ENCODE measurements around the gene ZNF862. TPM values are rescaled to one million over a fixed set of nuclear protein-coding genes. Genes with fewer than 3 reads are reported as not detected.

The ZNF862 gene
- total and polyA plus RNA-seq, 2 of the 13 experiments (the other 11 are each of a cell fraction or from before 2014, with no cell fraction given): 0.89 to 2.0 TPM

GRCh38 chr7:149816267-149816751 lies 21.9 kb upstream of the ZNF862 start:
- H3K27me3 ChIP-seq (ENCODE audit: control insufficient read depth in 1 of 2, insufficient read depth in 2 of 2, low read length in 2 of 2): peaks cover 3% of the 10 kb centered on the region in 2 experiments; a peak in 2 of 5 replicates
- no peak overlapping the region for H3K27ac ChIP-seq (ENCODE audit: extremely low read length, insufficient read depth, low read length)
- peaks cover 22% of the 10 kb centered on the region for H3K4me1 ChIP-seq (ENCODE audit: insufficient read depth, low read length)
- no peaks in the 10 kb centered on the region for H3K79me2 ChIP-seq (ENCODE audit: insufficient read depth, low read length)
- no peak for FAIRE-seq
- no peak for ATAC-seq
- in situ Hi-C loops (cut with HindIII; ENCODE audit: extremely low pct_ligation_motif_present, low pct_unique_long_range_greater_than_20kb) (no loop called here), intact Hi-C loops (cut with micrococcal nuclease; ENCODE audit: unreplicated experiment) (no loop called here)
- POLR2A ChIA-PET: no interaction called here
- H3K9ac ChIP-seq (ENCODE audit: insufficient read depth, low read depth, low read length): no peak overlapping the region
- DNase-seq (ENCODE audit: low spot score): no peak
- no TSS peak for BruUV-seq (replicated peaks)
- no peak overlapping the region for H3K4me3 ChIP-seq (replicated peaks in 1 of 3; ENCODE audit: insufficient read depth in 1 of 3, low read depth in 2 of 3, low read length in 3 of 3)
- no peaks in the 10 kb centered on the region for H3K36me3 ChIP-seq (replicated peaks in 1 of 2; ENCODE audit: control insufficient read depth in 1 of 2, insufficient read depth in 2 of 2, low read length in 2 of 2)
- CTCF ChIA-PET (ENCODE audit: low intra/inter-chr PET ratio, low total read pairs): no interaction called here
- no peak overlapping the region for H2AFZ ChIP-seq (ENCODE audit: low read length)
- no peaks in the 10 kb centered on the region for H3K9me3 ChIP-seq (ENCODE audit: low read length)
- H3K4me2 ChIP-seq (ENCODE audit: low read depth, low read length): no peak overlapping the region
- 49% methylated on average over 4 of the region's 21 CpGs for WGBS (ENCODE audit: low lambda C conversion rate)
- TF ChIP-seq STAG1 (CRISPR knock-in tag; IDR thresholded peaks at IDR 0.05) (no peak), ZNF33A (CRISPR knock-in tag; IDR thresholded peaks at IDR 0.05; ENCODE audit: borderline replicate concordance) (no peak), ZNF780A (CRISPR knock-in tag; IDR thresholded peaks at IDR 0.05) (no peak), ELF3 (CRISPR knock-in tag; IDR thresholded peaks at IDR 0.05) (no peak)
- TF ChIP-seq, protein P1, sequence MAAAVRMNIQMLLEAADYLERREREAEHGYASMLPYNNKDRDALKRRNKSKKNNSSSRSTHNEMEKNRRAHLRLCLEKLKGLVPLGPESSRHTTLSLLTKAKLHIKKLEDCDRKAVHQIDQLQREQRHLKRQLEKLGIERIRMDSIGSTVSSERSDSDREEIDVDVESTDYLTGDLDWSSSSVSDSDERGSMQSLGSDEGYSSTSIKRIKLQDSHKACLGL (CRISPR knock-in tag; IDR thresholded peaks at IDR 0.05): no peak
- no peaks in the 10 kb centered on the region for H4K20me1 ChIP-seq (ENCODE audit: insufficient read depth, low read length)

DNA sequence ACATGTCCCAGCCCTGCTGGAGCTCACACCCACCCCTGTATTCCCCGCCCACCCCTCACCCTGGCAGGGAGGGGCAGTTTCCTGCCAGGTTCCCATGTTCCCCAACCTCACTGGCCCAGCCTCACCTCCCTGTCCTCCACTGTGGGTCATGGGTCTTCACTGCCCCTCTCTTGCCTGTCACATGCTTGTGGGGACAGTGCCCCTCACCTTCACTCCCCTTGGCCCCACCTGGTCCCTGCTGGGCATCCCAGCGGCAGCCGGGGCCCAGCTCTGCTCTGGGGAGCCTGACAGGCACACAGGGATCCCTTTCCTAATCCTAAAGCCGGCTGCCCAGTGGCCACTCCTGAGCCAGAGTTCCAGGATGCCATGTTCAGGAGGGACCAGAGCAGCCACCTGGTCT lies 21.4 kb upstream of the ZNF862 start:
- H3K4me2 ChIP-seq (ENCODE audit: low read depth, low read length): no peak overlapping the region
- no peaks in the 10 kb centered on the region for H3K79me2 ChIP-seq (ENCODE audit: insufficient read depth, low read length)
- CTCF ChIA-PET (ENCODE audit: low intra/inter-chr PET ratio, low total read pairs): no interaction called here
- no peaks in the 10 kb centered on the region for H4K20me1 ChIP-seq (ENCODE audit: insufficient read depth, low read length)
- no peak for FAIRE-seq
- POLR2A ChIA-PET: no interaction called here
- H3K27me3 ChIP-seq (ENCODE audit: control insufficient read depth in 1 of 2, insufficient read depth in 2 of 2, low read length in 2 of 2): peaks cover 3 to 4% of the 10 kb centered on the region in 2 experiments; a peak in 2 of 5 replicates
- no peaks in the 10 kb centered on the region for H3K36me3 ChIP-seq (replicated peaks in 1 of 2; ENCODE audit: control insufficient read depth in 1 of 2, insufficient read depth in 2 of 2, low read length in 2 of 2)
- in situ Hi-C loops (cut with HindIII; ENCODE audit: extremely low pct_ligation_motif_present, low pct_unique_long_range_greater_than_20kb) (no loop called here), intact Hi-C loops (cut with micrococcal nuclease; ENCODE audit: unreplicated experiment) (no loop called here)
- BruUV-seq (replicated peaks): no TSS peak
- H3K9me3 ChIP-seq (ENCODE audit: low read length): no peaks in the 10 kb centered on the region
- H3K4me3 ChIP-seq (replicated peaks in 1 of 3; ENCODE audit: insufficient read depth in 1 of 3, low read depth in 2 of 3, low read length in 3 of 3): no peak overlapping the region
- no peak for DNase-seq (ENCODE audit: low spot score)
- H2AFZ ChIP-seq (ENCODE audit: low read length): no peak overlapping the region
- no peak for TF ChIP-seq ZFP82 (CRISPR knock-in tag; IDR thresholded peaks at IDR 0.05; ENCODE audit: borderline replicate concordance)
- no peak overlapping the region for H3K9ac ChIP-seq (ENCODE audit: insufficient read depth, low read depth, low read length)
- H3K27ac ChIP-seq (ENCODE audit: extremely low read length, insufficient read depth, low read length): no peak overlapping the region
- ATAC-seq: no peak
- H3K4me1 ChIP-seq (ENCODE audit: insufficient read depth, low read length): peaks cover 27% of the 10 kb centered on the region
- 94% methylated on average over 2 of the region's 4 CpGs for WGBS (ENCODE audit: low lambda C conversion rate)
